NCI-H2107 (cell line): ENCODE data around the gene ARHGEF16.

Experiments
- DNase-seq: peaks from one replicate; lab custom pipeline; 2025; lab: John Stamatoyannopoulos, UW

ARHGEF16 gene

DNA sequence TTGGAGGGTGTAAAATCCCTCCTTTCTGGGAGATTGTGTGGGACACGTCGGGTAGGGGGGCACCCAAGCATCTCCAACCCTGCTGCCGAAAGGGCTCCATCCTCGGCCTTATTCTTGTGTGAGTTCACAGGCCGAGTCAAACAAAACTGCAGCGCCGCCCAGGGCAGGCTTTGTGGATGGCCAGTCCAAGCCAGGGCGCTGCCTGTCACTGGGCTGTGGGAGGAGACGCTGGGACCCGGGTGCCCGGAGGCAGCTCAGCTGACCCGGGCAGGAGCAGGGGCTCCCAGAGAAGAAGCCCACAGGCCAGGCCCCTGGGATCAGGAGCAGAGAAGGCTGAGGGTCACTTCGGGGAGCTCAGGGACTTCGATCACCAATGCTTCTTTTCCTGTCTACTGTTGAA is 31.8 kb upstream of the ARHGEF16 start:
- DNase-seq = no peak

DNA sequence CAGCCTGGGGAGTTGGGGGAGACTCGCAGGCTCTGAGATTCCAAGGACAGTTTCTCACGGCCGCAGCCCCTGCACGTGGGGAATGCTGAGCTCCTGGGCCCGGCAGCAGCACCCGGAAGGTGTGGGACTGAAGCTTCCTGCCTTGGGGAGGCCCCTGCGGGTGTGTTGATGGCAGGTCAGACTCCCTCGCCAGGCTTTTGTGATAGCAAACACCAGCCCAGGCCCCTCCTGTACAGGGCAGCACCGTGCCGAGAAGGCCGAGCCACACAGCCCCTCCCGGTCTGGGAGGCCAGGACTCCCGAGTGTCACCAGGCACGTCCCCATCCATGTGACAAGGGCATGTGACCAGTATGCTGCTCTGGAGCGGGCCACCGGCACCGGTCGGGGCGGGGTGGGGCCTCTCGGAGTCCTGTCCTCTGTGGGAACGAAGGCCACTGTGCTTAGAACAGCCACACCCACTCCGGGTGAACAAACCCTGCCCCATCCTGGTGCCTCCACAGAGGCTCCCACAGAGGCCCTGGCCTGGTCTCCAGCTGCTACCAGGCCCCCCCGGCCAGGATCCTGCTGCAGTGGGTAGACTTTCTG is 31.1 kb upstream of the ARHGEF16 start:
- no peak for DNase-seq

DNA sequence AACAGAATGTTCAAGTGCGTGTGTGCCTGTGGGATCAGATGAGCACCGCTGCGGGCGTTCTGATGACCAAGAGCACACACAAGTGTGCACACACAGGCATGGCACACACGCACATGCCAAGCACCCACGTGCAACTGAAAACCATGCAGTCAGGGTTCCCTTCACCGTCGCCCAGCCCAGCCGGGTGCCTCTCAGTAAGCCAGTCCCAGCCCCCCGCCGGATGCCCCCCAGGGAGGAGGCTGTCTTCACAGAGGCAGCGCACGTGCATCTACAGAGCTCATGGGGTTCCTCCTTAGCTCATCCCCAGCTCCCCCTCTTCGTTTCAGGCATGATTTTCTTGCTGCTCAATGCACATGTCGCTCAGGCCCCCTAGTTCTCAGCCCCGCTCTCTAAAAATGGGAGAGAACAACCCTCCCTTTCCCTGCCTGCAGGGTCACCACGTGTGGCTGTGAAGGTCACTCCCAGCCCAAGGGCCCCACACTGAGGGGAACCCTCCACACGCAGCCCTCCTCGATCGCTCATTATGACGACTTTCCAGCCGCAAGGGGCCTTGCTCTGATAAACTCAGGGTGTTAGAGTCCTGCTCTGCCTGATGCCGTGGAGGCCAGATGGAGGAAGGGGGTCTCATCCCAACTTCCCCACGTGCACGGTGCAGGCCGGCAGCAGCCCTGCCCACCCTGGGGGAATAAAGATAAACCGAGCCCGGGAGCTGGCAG is 30.4 kb upstream of the ARHGEF16 start:
- DNase-seq = no peak

DNA sequence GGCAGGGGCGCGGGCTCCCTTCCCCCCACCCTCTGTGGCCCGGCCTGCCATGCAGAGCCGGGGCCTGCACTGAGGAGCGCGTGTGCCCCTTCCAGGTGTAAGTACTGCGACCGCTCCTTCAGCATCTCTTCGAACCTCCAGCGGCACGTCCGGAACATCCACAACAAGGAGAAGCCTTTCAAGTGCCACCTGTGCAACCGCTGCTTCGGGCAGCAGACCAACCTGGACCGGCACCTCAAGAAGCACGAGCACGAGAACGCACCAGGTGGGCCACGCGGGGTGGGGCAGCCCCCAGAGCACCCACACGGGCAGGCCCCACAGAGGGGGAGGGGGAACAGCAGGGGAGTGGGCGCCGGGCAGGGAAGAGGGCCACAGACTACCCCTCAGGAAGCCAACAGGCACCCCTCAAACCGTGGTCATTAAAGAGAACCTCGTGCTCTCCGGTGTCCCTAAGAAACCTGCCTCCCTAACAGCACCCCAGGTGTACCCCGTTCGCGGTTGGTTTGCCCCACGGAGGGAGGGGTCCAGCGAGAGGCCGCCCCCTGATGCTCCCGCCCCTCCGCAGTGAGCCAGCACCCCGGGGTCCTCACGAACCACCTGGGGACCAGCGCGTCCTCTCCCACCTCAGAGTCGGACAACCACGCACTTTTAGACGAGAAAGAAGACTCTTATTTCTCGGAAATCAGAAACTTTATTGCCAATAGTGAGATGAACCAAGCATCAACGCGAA is 28.8 kb upstream of the ARHGEF16 start:
- DNase-seq = no peak

DNA sequence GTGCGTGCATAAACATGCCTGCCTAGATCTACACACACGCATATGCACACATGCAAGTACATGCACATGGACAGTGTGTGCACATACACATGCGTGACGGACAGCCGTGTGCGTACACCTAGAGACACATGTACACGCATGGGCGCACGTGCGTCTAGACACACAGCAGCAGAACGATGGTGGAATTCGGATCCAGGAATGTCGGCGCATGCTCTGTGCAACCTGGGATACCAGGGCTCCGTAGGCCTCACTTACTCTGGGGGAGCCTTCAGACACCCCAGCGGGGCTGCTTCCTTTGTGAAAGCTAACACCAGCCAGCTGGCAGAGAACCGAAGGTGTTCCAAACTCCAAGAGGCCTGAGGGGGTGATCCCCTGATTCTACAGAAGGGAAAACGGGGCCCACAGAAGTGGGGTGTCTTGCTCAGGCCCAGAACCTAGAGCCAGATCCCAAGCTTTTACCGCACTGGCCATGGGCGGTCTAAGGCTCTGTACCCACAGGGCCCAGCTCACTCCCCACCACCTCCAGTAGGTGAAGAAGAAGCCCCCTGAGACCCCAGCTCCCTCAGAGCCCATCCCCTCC is 27.4 kb upstream of the ARHGEF16 start:
- no peak for DNase-seq

DNA sequence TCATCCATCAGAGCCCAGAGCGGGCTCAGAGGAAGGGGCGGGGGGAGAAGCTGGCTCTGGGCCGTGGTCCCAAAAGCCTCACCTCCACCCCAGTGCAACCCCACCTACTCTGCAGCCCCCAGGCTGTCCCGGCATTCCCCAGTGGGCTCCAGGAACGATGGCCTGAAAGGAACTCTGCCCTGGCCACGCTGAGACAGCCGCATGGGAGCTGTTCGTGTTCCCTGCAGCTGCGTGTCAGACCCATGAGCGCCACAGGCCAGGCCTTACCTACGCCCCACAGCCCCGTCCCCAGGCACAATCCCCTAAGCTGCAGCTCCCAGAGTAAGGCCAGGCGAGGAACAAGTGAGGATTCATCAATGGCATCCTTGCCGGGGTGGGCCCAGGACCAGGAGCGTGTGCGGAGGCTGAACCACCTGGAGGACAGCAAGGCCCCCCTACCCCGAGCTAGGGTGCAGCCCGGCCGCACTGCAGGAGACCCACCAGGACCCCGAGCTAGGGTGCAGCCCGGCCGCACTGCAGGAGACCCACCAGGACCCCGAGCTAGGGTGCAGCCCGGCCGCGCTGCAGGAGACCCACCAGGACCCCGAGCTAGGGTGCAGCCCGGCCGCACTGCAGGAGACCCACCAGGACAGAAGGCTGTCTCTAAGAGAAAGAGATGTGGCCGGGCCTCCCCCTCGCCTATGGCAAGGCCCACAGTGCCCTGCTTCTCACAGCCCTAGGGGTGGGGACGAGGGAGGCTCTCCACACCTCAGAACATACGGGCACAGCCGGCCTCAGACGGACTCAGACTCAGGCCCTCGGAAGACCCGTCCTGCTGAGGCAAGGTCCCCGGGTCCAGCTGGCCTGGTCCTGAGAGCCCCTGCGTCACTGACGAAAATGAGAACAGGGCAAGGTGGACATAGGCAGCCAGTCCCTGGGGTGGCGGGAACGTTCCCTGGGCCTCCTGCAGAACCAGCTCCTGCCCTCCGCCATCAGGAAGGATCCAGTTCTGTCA is 26.5 kb upstream of the ARHGEF16 start:
- DNase-seq = no peak

DNA sequence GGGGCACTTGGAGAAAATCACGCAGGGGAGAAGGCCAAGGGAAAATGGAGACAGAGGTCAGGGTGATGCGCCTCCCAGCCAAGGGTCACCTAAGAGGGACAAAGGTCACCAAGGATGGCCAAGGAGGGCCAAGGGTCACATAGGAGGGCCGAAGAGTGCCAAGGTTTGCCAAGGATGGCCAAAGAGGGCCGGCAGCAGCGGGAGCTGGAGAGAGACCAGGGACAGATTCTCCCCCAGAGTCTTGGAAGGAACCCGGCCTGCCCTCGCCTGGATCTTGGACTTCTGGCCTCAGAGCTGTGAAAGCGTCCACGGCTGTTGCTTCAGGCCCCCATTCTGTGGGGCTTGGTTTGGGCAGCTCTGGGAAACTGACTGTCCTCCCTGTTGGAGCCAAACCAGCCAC is 25.6 kb upstream of the ARHGEF16 start:
- no peak for DNase-seq

DNA sequence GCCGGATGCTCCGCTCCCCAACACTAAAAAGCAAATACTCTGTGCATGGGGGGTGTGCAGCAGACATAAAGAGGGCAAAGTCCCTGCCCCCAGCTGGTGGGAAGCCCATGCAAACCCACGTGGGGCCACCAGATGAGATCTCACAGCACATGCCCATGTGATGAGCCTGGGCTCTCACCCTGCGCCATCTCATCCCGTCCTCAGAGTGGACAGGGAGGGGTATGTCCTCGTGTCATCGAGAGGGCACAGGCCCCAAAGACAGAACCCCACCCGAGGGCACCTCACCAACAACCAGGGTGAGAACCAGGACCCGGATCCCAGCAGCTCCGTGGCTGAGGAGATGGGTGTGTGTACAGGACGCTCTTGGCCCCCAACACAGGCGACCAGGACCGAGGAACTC is 25.1 kb upstream of the ARHGEF16 start:
- no peak for DNase-seq

DNA sequence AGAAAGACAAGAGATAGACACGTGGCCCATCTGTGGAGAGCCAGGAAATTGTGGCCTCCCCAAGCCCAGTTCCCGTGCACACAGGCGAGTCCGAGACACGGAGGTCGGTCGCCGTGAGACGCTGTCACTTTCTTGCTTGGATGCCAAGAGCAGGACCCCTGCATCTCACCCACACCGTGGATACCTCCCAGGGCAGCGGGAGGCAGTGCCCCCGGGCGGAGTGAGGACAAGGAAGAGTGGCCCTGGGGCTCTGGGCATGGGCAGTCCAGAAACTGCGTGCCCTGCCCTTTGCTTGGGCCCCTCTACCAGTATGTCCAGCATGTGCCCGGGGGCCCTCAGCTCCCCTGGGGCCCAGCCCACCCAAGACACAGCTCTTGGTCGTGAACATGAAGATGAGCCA is 24.7 kb upstream of the ARHGEF16 start:
- DNase-seq = no peak

DNA sequence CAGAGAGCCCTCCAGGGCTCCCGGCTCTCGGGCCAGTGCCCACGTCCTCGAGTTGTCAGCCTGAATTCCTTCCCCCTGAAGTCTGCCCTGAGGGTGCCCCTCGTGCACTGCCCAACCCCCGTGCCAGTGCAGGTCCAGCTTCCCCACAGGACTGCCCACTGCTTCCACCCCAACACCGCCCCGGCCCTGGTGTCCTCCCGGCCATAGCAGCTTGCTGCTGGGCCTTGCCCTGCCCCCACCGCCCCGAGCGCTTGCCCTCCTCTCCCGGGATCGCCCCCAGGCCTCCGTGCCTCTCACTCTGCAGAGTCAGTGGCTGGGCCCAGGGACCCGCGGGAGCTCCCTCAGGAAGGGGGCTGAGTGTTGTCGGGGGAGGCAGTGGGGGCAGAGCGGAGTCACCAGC is 24.1 kb upstream of the ARHGEF16 start:
- no peak for DNase-seq

DNA sequence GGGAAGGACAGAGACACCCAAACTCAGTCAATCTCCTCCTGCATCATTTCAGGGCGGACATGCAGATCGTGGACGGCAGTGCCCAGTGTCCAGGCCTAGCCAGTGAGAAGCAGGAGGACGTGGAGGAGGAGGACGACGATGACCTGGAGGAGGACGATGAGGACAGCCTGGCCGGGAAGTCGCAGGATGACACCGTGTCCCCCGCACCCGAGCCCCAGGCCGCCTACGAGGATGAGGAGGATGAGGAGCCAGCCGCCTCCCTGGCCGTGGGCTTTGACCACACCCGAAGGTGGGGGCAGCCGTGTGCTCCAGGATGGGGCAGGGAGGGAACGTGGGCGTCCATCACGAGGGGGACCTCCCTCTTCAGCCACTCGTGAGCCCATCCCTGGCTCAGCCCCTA is 23.6 kb upstream of the ARHGEF16 start:
- DNase-seq = no peak

DNA sequence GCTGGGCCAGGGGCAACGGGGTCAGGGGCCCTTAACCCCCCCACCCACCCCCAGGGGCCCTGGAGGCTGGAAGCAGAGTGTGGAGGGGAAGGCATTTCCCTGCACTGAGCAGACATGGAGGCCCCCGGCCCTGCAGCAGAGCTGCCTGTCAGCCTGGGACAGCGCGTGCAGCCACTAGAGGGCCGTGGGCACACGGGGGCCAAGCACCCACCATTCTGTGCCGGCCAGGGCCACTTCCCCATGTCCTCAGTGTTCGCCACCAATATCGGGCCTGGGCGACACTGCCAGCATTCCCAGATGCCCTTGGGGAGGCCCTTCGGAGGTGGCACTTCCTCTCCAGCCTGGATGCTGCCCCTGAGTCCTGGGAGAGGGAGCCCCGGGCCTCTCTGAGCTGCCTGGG is 23.2 kb upstream of the ARHGEF16 start:
- DNase-seq = no peak

DNA sequence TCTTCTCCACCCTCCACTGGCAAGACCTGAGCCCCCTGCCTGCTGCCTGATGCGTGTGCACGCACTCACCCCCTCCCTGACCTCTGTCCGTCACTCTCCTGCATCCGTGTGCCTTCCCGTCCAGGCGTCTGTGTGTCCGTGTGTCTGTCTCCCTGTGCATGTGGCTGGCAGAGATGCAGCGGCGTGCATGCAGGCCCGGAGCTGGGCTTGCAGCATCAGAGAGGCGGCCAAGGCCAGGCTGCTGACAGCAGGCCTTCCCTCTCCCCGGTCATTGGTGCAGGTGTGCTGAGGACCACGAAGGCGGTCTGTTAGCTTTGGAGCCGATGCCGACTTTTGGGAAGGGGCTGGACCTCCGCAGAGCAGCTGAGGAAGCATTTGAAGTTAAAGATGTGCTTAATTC is 22.8 kb upstream of the ARHGEF16 start:
- no peak for DNase-seq

DNA sequence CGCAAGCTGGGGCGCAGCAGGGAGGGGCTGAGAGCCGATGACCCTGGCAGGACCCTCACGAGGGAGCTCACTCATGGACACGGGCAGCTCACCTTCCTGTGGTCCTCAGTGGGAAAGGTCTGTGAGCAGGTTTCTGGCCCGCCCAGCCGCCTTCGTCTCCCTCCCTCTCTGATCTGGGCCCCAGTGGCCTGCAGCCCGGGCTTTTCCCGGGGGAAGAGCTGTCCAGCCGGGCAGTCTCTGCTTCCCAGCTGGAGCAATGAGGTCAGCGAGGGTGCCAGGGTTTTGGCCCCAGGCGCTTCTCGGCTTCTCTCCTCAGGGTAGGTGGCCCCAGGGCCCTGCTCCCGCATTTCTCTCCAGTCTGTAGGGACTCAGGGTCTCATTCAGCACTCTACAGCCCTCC is 22.2 kb upstream of the ARHGEF16 start:
- DNase-seq = no peak

DNA sequence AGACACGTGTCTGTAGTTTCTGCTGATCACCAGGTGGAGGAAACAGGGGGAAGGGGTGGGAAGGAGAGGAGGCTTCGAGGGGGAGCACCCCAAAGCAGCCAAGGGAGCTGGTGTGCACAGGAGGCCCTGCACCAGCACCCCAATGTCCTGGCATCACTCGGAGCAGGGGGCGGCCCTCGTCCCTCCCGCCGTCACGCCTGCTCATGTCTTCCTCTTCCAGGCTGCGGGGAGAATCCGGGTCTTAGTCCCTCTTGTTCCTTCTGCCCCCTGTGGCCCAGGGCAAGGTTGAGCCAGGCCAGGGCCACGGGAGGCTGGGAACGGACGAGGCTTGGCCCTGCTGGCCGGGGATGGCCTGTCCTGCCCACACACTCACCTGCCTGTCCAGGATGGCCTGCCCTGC is 21.4 kb upstream of the ARHGEF16 start:
- DNase-seq = no peak

DNA sequence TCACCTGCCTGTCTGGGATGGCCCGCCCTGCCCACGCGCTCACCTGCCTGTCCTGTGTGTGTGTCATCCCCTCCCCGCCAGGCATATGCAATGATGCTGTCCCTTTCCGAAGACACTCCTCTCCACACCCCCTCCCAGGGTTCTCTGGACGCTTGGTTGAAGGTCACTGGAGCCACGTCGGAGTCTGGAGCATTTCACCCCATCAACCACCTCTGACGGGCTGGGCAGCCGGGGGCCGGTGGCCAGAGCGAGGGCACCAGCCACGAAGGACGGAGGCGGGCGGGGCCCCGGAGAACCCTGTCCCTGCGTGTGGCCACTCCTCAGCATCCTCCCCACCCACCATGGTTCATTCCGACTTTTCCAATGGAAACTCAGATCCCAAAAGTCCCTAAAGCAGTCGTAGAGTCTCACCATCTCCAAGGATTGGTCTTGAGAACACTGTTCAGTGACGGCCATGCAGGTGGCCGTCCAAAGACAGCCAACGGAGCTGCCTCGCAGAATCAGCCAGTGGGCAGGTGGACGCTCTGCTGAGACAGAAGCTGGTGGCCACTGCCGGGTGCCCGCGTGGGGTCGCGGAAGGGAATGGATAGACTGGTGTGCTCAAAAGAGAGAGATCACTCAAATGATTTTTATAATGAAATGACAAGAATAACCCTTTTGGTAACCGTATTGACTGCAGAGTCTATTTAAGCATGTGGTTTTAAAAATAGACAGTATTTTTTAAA is 20.7 kb upstream of the ARHGEF16 start:
- DNase-seq = no peak

DNA sequence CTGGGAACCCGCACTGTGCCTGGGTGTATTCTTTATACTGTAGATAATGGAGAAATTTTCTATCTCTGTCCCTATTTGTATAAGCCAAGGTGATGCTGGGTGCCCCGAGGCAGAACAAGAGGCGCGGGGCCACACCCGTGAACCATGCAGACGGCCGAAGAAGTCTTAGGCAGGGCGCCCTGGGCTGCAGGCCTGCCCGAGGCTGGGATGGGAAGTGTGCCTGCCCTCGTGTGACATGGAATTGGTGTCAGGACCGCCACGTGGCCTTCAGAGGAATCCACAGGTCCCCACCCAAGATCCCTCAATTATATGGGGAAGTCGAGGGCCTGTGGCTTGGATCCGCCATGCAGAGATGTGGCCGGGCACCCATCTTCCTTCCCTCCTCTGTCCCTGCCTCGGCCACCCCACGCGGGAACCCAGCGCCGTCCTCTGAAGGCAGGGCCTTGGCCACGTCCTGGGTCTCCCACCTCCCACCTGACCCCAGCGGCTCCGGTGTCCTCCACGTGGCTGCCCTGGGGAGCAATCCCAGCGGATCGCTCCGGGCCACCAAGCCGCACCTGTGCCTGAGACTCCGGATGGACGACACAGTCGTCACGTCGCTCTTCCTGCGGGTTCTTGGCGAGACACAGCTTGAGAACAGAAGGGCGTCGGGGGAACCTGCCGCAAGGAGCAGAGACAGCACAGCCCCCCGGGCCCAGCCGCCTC is 19.9 kb upstream of the ARHGEF16 start:
- DNase-seq = no peak

DNA sequence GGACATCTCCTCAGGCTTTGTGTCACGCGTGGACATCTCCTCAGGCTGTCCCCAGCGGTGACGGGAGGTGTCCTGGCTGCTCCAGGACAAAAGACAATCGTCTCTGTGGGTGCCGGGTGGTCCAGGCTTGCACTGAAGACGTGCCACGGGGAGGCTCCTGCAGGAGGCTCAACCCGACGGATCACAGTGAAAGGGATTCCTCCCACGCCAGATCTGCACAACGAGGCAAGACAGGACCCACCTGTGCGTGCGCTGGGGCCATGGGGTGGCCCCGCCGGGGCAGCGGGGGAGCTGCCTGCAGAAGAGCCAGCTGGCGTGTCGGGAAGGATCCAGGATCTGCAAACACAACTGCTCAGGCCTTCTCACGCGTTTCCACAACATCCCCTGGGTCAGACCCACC is 18.8 kb upstream of the ARHGEF16 start:
- no peak for DNase-seq

DNA sequence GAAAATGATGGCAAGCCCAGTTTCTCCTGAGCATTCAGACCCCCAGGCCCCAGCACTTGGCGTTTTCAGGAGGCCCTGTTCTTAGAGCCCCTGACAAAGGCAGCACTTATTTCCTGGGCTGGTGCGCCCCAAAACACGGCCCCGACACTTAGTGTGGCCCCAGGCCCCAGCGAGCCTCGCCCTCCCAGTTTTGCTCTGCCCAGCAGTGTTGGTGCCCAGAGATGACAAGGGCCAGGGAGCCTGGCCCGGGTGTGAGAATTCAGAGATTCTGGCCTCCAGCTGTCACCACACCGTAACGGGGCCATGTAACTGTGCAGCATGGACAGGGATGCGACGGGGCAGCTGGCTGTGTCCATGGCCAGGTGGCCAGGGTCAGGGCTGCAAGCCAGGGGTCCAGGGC is 18.0 kb upstream of the ARHGEF16 start:
- no peak for DNase-seq

DNA sequence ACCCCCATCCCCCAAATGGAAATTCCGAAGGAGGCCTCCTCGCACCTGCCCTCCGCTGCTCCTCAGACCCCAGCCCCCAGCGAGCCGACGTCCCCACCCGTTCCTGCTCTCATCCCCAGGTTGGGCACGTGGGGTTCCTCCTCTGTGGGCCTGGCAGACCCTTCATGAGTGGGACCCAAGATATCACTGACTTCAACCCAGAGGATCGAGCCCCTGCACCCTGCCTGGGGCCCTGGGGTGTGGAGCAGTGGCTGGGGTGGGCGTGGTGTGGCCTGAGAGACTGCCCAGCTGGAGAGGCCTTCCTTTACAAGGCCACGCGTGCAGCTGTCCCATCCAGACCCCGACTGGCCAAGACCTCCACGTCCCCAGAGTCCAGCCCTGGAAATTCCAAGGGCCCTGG is 17.6 kb upstream of the ARHGEF16 start:
- no peak for DNase-seq
